GM23338 (cell line): ENCODE results near the gene KRTAP10-12.

ENCODE experiments used
- CTCF ChIP-seq, 2 experiments: fragments of 200-600 bp in 1 of 2; sonication (generic) in 1 of 2; conservative IDR thresholded peaks; 2 replicates each; pipeline versions ENCODE4 v1.5.1 to v1.6.1; 2016 to 2017; ENCODE audit warnings: antibody characterized with exemption in 2 of 2, low read depth in 2 of 2, mild to moderate bottlenecking in 2 of 2, moderate library complexity in 1 of 2
- ETS1 ChIP-seq: IDR thresholded peaks from 2 replicates; pipeline ENCODE4 v1.6.1; 2016; ENCODE audit warnings: antibody characterized with exemption
- EZH2 ChIP-seq: fragments of 200-600 bp; sonication (generic); IDR thresholded peaks from one replicate; pipeline ENCODE4 v1.8.0; 2017; ENCODE audit warnings: antibody characterized with exemption, mild to moderate bottlenecking, low read depth; ENCODE audit not compliant: unreplicated experiment
- EZH2phosphoT487 ChIP-seq: fragments of 200-600 bp; sonication (generic); IDR thresholded peaks from one replicate; pipeline ENCODE4 v1.8.1; 2018; ENCODE audit warnings: antibody characterized with exemption; ENCODE audit not compliant: unreplicated experiment
- POLR2AphosphoS5 ChIP-seq: IDR thresholded peaks from 2 replicates; pipeline ENCODE4 v1.6.1; 2016; ENCODE audit warnings: antibody characterized with exemption, low read depth
- REST ChIP-seq: IDR thresholded peaks from one replicate; pipeline ENCODE4 v1.6.1; 2018; ENCODE audit warnings: antibody characterized with exemption; ENCODE audit not compliant: unreplicated experiment
- ZNF331 ChIP-seq: fragments of 250-450 bp; sonication (Bioruptor Pico); IDR thresholded peaks from 2 replicates; pipeline ENCODE4 v1.5.0; 2020; ENCODE audit warnings: low read depth, mild to moderate bottlenecking, moderate library complexity
- ZNF462 ChIP-seq: fragments of 250-450 bp; sonication (Bioruptor Pico); IDR thresholded peaks from 2 replicates; pipeline ENCODE4 v1.5.0; 2020; ENCODE audit warnings: mild to moderate bottlenecking, moderate library complexity

- TF ChIP-seq CTCF (conservative IDR thresholded peaks at IDR 0.05; ENCODE audit: low read depth in 2 of 2), result no peak
- no peak for TF ChIP-seq POLR2AphosphoS5
- no peak for TF ChIP-seq EZH2
- no peak for TF ChIP-seq ZNF331 (CRISPR knock-in tag)
- TF ChIP-seq REST, result no peak
- TF ChIP-seq ETS1, result no peak
- TF ChIP-seq EZH2phosphoT487, result no peak
- TF ChIP-seq ZNF462 (CRISPR knock-in tag), result no peak
Measured at GRCh38 chr21:44692798-44693512, 4.0 kb upstream of the KRTAP10-12 start.
